ENCODE measurements around the gene CD44. TPM values are rescaled to one million over a fixed set of nuclear protein-coding genes. Genes with fewer than 3 reads are reported as not detected.

The CD44 gene
- total RNA-seq, 4 donors from 2014 or later, result 67.1 to 180 (median 84.8) TPM

- no peak for DNase-seq (ENCODE audit: low spot score in 2 of 2)
- Histone ChIP-seq H3K4me1 (peaks cover 4 to 37% (median 24%) of the 10 kb centered on the region in 4 donors), H3K27ac (peak overlapping the region in 1 of 4 donors; percentile 74), H3K36me3 (peaks cover 0 to 20% (median 0%) of the 10 kb centered on the region in 3 donors), H3K9me3 (no peaks in the 10 kb centered on the region), H3K4me3 (no peak overlapping the region), H3K27me3 (no peaks in the 10 kb centered on the region)
- TF ChIP-seq, protein P1, sequence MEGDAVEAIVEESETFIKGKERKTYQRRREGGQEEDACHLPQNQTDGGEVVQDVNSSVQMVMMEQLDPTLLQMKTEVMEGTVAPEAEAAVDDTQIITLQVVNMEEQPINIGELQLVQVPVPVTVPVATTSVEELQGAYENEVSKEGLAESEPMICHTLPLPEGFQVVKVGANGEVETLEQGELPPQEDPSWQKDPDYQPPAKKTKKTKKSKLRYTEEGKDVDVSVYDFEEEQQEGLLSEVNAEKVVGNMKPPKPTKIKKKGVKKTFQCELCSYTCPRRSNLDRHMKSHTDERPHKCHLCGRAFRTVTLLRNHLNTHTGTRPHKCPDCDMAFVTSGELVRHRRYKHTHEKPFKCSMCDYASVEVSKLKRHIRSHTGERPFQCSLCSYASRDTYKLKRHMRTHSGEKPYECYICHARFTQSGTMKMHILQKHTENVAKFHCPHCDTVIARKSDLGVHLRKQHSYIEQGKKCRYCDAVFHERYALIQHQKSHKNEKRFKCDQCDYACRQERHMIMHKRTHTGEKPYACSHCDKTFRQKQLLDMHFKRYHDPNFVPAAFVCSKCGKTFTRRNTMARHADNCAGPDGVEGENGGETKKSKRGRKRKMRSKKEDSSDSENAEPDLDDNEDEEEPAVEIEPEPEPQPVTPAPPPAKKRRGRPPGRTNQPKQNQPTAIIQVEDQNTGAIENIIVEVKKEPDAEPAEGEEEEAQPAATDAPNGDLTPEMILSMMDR (IDR thresholded peaks at IDR 0.05), result no peak
- TF ChIP-seq POLR2A (IDR thresholded peaks at IDR 0.05) (no peak), EP300 (IDR thresholded peaks at IDR 0.05) (no peak)
- 87 to 96% methylated on average over 6 of the region's 6 CpGs for WGBS, 2 donors
These were observed 43.5 kb downstream of the CD44 start for GRCh38 chr11:35182317-35182939.

DNA sequence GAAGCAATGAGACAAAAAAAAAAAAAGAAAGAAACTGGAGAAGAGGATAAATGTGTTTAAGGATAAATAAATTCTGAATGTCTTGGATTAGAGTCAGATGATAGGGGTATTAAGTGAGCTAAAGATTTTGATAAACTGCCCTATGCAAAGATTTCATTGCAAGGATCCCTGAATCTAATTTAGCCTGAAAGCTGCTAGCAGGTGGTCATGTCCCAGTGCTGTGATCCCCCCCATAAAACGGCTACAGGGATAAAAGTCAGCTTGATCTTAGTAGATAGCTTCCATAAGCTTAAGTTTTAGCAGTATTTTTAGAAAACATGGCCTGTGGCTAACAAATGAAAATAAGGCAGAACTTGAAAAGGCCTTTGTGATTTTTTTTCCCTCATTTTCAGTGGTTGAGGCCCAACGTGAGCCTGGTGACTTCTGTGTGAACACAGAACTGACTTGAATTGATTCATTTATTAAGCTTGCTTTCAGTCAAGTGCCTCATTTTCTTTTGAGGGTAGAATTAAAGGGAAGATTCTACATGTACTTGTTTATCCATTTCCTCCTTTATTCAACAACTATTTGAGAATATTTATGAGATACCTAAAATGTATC lies 44.5 kb downstream of the CD44 start:
- no peak for TF ChIP-seq EP300 (IDR thresholded peaks at IDR 0.05)
- TF ChIP-seq, protein P1 (IDR thresholded peaks at IDR 0.05), result no peak
- TF ChIP-seq POLR2A (IDR thresholded peaks at IDR 0.05), result no peak
- Histone ChIP-seq H3K27me3 (no peaks in the 10 kb centered on the region), H3K36me3 (peaks cover 0 to 10% (median 0%) of the 10 kb centered on the region in 3 donors), H3K9me3 (no peaks in the 10 kb centered on the region), H3K4me1 (peaks cover 4 to 37% (median 22%) of the 10 kb centered on the region in 4 donors), H3K27ac (peak overlapping the region in 3 of 4 donors; percentile 41 to 74 (median 49)), H3K4me3 (no peak overlapping the region)
- WGBS, 2 donors, result 31 to 48% methylated on average over 2 of the region's 2 CpGs
- no peak for DNase-seq (ENCODE audit: low spot score in 2 of 2)

GRCh38 chr11:35185696-35186095 lies 46.7 kb downstream of the CD44 start:
- H3K36me3 ChIP-seq, result peaks cover 0 to 25% (median 0%) of the 10 kb centered on the region in 3 donors
- DNase-seq (ENCODE audit: low spot score in 2 of 2), result no peak
- 54 to 61% methylated on average over 2 of the region's 2 CpGs for WGBS, 2 donors
- H3K27me3 ChIP-seq, result no peaks in the 10 kb centered on the region
- H3K9me3 ChIP-seq, result no peaks in the 10 kb centered on the region
- peaks cover 0 to 22% (median 7%) of the 10 kb centered on the region in 4 donors for H3K4me1 ChIP-seq
- TF ChIP-seq, protein P1 (IDR thresholded peaks at IDR 0.05), result no peak
- TF ChIP-seq POLR2A (IDR thresholded peaks at IDR 0.05) (no peak), EP300 (IDR thresholded peaks at IDR 0.05) (no peak)
- H3K4me3 ChIP-seq, result no peak overlapping the region
- peak overlapping the region in 1 of 4 donors; percentile 65 for H3K27ac ChIP-seq

DNA sequence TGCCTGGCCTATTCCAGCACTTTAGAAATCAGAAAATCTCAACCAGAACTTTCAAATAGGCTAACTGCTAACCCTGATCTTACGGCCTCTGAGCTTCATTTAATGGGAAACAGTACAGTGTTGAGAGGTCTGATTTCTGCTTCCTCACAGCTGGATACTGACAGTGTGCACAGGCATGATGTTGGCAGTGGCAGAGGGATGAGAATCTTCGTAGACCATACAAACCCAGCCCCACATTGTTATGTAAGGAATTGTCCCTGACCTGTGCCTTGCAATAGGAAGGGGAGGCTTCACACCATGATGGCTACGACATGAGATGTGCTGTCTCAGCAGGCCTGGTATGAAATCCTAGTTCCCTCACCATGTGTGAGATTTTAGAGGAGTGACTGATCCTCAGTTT lies 49.0 kb downstream of the CD44 start:
- Histone ChIP-seq H3K9me3 (no peaks in the 10 kb centered on the region), H3K27me3 (no peaks in the 10 kb centered on the region), H3K36me3 (peaks cover 0 to 25% (median 0%) of the 10 kb centered on the region in 3 donors), H3K4me1 (peaks cover 0 to 31% (median 12%) of the 10 kb centered on the region in 4 donors), H3K27ac (no peak overlapping the region), H3K4me3 (no peak overlapping the region)
- DNase-seq (ENCODE audit: low spot score in 2 of 2), result no peak
- 77 to 91% methylated on average over 3 of the region's 3 CpGs for WGBS, 2 donors
- no peak for TF ChIP-seq EP300 (IDR thresholded peaks at IDR 0.05)
- TF ChIP-seq, protein P1 (IDR thresholded peaks at IDR 0.05), result no peak
- no peak for TF ChIP-seq POLR2A (IDR thresholded peaks at IDR 0.05)

DNA sequence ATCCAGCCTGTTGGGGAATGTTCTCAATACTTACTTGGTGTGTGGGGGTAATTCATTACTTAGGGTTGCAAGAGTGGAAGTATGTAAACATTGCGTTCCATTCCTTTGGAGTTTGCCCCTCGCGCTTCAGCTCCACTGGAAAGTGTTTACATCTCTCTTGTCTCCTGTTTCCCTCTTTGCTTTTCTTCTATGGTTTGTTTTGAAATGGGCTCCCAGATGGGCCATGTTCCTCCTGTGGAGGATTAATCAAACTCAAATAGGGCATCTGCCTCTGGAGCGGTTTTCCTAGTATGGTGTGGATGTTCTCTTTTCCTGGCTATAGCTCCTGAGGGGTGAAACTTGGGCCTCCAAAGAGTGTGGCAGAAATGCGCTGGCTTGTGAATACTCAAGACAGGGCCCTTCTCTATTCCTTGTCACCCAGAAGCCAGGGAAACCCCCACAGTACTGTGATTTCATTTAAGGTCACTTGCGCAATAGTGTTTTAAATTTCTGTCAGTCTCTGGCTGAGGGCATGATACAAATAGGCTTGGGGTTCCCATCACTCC lies 51.9 kb downstream of the CD44 start:
- WGBS, 2 donors, result 83 to 90% methylated on average over 6 of the region's 6 CpGs
- Histone ChIP-seq H3K27ac (peak overlapping the region in 2 of 4 donors; percentile 19 to 54), H3K36me3 (peaks cover 0 to 25% (median 0%) of the 10 kb centered on the region in 3 donors), H3K4me1 (peaks cover 0 to 25% (median 8%) of the 10 kb centered on the region in 4 donors), H3K4me3 (no peak overlapping the region), H3K9me3 (no peaks in the 10 kb centered on the region), H3K27me3 (no peaks in the 10 kb centered on the region)
- no peak for DNase-seq (ENCODE audit: low spot score in 2 of 2)
- TF ChIP-seq POLR2A (IDR thresholded peaks at IDR 0.05), result no peak
- TF ChIP-seq EP300 (IDR thresholded peaks at IDR 0.05), result no peak
- TF ChIP-seq, protein P1 (IDR thresholded peaks at IDR 0.05), result no peak
